ENCODE measurements around the gene ITPR2.

DNA sequence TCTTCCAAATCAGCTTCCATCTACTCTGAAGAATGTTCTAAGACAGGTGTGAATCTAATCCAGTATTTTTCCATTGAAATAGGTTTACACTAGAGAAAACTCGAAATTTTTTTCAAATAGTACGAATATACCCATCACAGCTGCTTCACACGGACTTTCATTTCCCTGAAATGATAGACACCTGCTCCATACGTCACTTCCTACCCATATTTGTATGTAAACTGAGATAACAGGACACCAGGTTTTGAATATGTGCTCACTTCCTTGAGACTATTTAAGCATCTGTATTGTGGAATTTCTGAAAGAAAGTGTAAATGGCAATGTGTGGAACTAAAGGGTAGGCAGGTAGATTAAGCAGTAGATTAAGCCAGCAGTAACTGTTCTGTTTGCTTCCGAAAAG lies 13.4 kb upstream of the ITPR2 start:
- TF ChIP-seq, protein P1, sequence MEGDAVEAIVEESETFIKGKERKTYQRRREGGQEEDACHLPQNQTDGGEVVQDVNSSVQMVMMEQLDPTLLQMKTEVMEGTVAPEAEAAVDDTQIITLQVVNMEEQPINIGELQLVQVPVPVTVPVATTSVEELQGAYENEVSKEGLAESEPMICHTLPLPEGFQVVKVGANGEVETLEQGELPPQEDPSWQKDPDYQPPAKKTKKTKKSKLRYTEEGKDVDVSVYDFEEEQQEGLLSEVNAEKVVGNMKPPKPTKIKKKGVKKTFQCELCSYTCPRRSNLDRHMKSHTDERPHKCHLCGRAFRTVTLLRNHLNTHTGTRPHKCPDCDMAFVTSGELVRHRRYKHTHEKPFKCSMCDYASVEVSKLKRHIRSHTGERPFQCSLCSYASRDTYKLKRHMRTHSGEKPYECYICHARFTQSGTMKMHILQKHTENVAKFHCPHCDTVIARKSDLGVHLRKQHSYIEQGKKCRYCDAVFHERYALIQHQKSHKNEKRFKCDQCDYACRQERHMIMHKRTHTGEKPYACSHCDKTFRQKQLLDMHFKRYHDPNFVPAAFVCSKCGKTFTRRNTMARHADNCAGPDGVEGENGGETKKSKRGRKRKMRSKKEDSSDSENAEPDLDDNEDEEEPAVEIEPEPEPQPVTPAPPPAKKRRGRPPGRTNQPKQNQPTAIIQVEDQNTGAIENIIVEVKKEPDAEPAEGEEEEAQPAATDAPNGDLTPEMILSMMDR (IDR thresholded peaks at IDR 0.05), result no peak
- no peak for TF ChIP-seq EP300 (IDR thresholded peaks at IDR 0.05)
- no peak for TF ChIP-seq POLR2A (IDR thresholded peaks at IDR 0.05)

Data from tibial nerve (tissue), 4 donors.